Endothelial cell of umbilical vein (primary cell): ENCODE data around the gene SRSF1. TPM values are rescaled to one million over a fixed set of nuclear protein-coding genes. Genes with fewer than 3 reads are reported as not detected.

Experiments
- BruUV-seq: library from RNA; stranded (reverse); fragments of 400-500 nt; replicated peaks from 2 replicates; lab custom pipeline; 2021; lab: Mats Ljungman, UMichigan
- CTCF ChIA-PET: fragments of 300-600, 350-600 bp; sonication (Branson Sonifier 250); formaldehyde crosslinking; loops from one replicate; lab custom pipeline; 2021; ENCODE audit warnings: antibody characterized with exemption, inconsistent platforms; lab: Charles Lee
- POLR2A ChIA-PET: fragments of 300-600, 350-600 bp; sonication (Branson Sonifier 250); formaldehyde crosslinking; loops from one replicate; lab custom pipeline; 2021; ENCODE audit warnings: antibody characterized with exemption, inconsistent platforms; lab: Charles Lee
- DNase-seq: peaks from one replicate; pipeline ENCODE4 v3.0.0-alpha.2; 2011; ENCODE audit warnings: low read depth, low spot score
- FAIRE-seq: peaks from 2 replicates; lab custom pipeline; 2011; peaks lifted over from hg19 to GRCh38; lab: Jason Lieb, UNC
- H2AFZ ChIP-seq: 2 replicates; pipeline ENCODE4 v1.6.0; 2012; ENCODE audit warnings: low read depth, low read length, control low read depth, inconsistent platforms
- H3K27ac ChIP-seq: 2 replicates; pipeline ENCODE4 v1.5.1; 2011; ENCODE audit warnings: low read depth, mild to moderate bottlenecking, control low read depth, low read length, moderate library complexity; ENCODE audit not compliant: insufficient read depth
- H3K27me3 ChIP-seq, 2 experiments: 2 replicates each; pipeline versions ENCODE4 v1.6.0 to v1.6.1; 2011; ENCODE audit warnings: low read length in 2 of 2, mixed read lengths in 1 of 2; ENCODE audit not compliant: control insufficient read depth in 2 of 2, insufficient read depth in 2 of 2
- H3K36me3 ChIP-seq, 2 experiments: 2 replicates in 1 of 2; 3 replicates in 1 of 2; pipeline ENCODE4 v1.5.1; 2011; ENCODE audit warnings: low read length in 2 of 2, mild to moderate bottlenecking in 1 of 2, moderate library complexity in 1 of 2; ENCODE audit not compliant: control insufficient read depth in 2 of 2, insufficient read depth in 2 of 2; ENCODE audit errors: extremely low read depth in 1 of 2
- H3K4me1 ChIP-seq: 3 replicates; pipeline ENCODE4 v1.5.1; 2011; ENCODE audit warnings: mild to moderate bottlenecking, low read length; ENCODE audit not compliant: control insufficient read depth, insufficient read depth; ENCODE audit errors: extremely low read depth
- H3K4me2 ChIP-seq: 2 replicates; pipeline ENCODE4 v1.6.1; 2011; ENCODE audit warnings: low read length, control low read depth, mixed read lengths; ENCODE audit not compliant: insufficient read depth
- H3K4me3 ChIP-seq, 3 experiments: fragments of 200-600 bp in 1 of 3; sonication (generic), shearing (Covaris generic) in 1 of 3; replicated peaks in 1 of 3; 2 replicates each; pipeline ENCODE4 v1.5.1; 2011 to 2016; ENCODE audit warnings: control low read depth in 3 of 3, low read length in 3 of 3, mild to moderate bottlenecking in 2 of 3, inconsistent platforms in 1 of 3, low read depth in 1 of 3, moderate library complexity in 1 of 3; ENCODE audit not compliant: insufficient read depth in 1 of 3
- H3K79me2 ChIP-seq: 2 replicates; pipeline ENCODE4 v1.6.0; 2012; ENCODE audit warnings: low read length, inconsistent platforms; ENCODE audit not compliant: control insufficient read depth, insufficient read depth
- H3K9ac ChIP-seq: replicated peaks from 2 replicates; pipeline ENCODE3; 2011; ENCODE audit warnings: low read length, control low read depth; ENCODE audit not compliant: insufficient read depth; ENCODE audit errors: extremely low read depth
- H3K9me1 ChIP-seq: replicated peaks from 3 replicates; pipeline ENCODE4 v1.6.0; 2011; ENCODE audit warnings: mild to moderate bottlenecking, low read length; ENCODE audit not compliant: control insufficient read depth, insufficient read depth; ENCODE audit errors: extremely low read depth
- H3K9me3 ChIP-seq: replicated peaks from 2 replicates; pipeline ENCODE4 v1.5.1; 2012; ENCODE audit warnings: low read length, inconsistent platforms; ENCODE audit not compliant: control insufficient read depth, insufficient read depth
- H4K20me1 ChIP-seq: replicated peaks from 2 replicates; pipeline ENCODE3; 2011; ENCODE audit warnings: mild to moderate bottlenecking, low read length; ENCODE audit not compliant: control insufficient read depth, insufficient read depth; ENCODE audit errors: extremely low read depth
- EZH2 ChIP-seq: IDR thresholded peaks from 2 replicates; pipeline ENCODE4 v1.6.1; 2012; ENCODE audit warnings: borderline replicate concordance, low read depth, mild to moderate bottlenecking, moderate library complexity, low read length, inconsistent platforms; ENCODE audit not compliant: severe bottlenecking
- FOS ChIP-seq: IDR thresholded peaks from 2 replicates; pipeline ENCODE4 v1.6.1; 2011; ENCODE audit warnings: mild to moderate bottlenecking, low read length, moderate library complexity, borderline replicate concordance; ENCODE audit not compliant: insufficient read depth
- GATA2 ChIP-seq: IDR thresholded peaks from 2 replicates; pipeline ENCODE4 v1.7.0; 2011; ENCODE audit warnings: low read depth, mild to moderate bottlenecking, moderate library complexity, mixed read lengths, low read length; ENCODE audit not compliant: insufficient read length, insufficient read depth
- JUN ChIP-seq: IDR thresholded peaks from 2 replicates; pipeline ENCODE4 v1.6.1; 2011; ENCODE audit warnings: borderline replicate concordance, low read depth; ENCODE audit not compliant: insufficient read length, insufficient read depth
- MYC ChIP-seq: IDR thresholded peaks from one replicate; pipeline ENCODE4 v1.6.1; 2011; ENCODE audit warnings: mild to moderate bottlenecking, low read depth, low read length
- POLR2A ChIP-seq: IDR thresholded peaks from 2 replicates; pipeline ENCODE4 v1.6.1; 2012; ENCODE audit warnings: low read depth, mild to moderate bottlenecking, control low read depth, low read length
- POLR2AphosphoS5 ChIP-seq: IDR thresholded peaks from 2 replicates; pipeline ENCODE4 v1.6.1; 2012; ENCODE audit warnings: low read depth, mild to moderate bottlenecking, control low read depth, low read length, moderate library complexity; ENCODE audit not compliant: insufficient read depth
- dilution Hi-C: fragments of 300-500 bp; cut with MboI; formaldehyde crosslinking; loops from one replicate; pipeline ENCODE4 v1.15.0; 2019; ENCODE audit warnings: low sequenced_read_pairs; ENCODE audit not compliant: extremely low pct_ligation_motif_present
- intact Hi-C: fragments of 100-400 bp; cut with micrococcal nuclease; formaldehyde crosslinking; loops from one replicate; pipeline ENCODE4 v1.10.0; 2022
- polyA plus RNA-seq, 4 experiments: library from polyadenylated mRNA; depleted of rRNA in 3 of 4; stranded (reverse) in 3 of 4; unstranded in 1 of 4; fragments of >200 nt; gene quantifications; 2 replicates each; pipeline versions ENCODE4 v1.2.1 to v1.2.3, GENCODE V29; 2011 to 2012; ENCODE audit warnings: missing spikeins in 1 of 4
- total RNA-seq: library from RNA; stranded (reverse); gene quantifications from 2 replicates; pipeline ENCODE4 v1.2.3, GENCODE V29; 2021
- TF ChIP-seq, protein P1 (sequence below), 2 donors: IDR thresholded peaks; 1 replicate in 1 of 2; 2 replicates in 1 of 2; pipeline ENCODE4 v1.5.1; 2011; ENCODE audit warnings: low read length in 2 of 2, mild to moderate bottlenecking in 2 of 2, moderate library complexity in 2 of 2, control low read depth in 1 of 2, inconsistent platforms in 1 of 2, low read depth in 1 of 2; ENCODE audit not compliant: insufficient read depth in 1 of 2; ENCODE audit errors: extremely low read depth in 1 of 2
- TF ChIP-seq, protein P2 (sequence below): IDR thresholded peaks from 2 replicates; pipeline ENCODE4 v1.6.1; 2011; ENCODE audit not compliant: insufficient read depth, insufficient read length

SRSF1 gene
- total and polyA plus RNA-seq, 2 donors (not counting 3 experiments of a cell fraction or from before 2014, with no cell fraction given): 133 to 316 TPM

DNA sequence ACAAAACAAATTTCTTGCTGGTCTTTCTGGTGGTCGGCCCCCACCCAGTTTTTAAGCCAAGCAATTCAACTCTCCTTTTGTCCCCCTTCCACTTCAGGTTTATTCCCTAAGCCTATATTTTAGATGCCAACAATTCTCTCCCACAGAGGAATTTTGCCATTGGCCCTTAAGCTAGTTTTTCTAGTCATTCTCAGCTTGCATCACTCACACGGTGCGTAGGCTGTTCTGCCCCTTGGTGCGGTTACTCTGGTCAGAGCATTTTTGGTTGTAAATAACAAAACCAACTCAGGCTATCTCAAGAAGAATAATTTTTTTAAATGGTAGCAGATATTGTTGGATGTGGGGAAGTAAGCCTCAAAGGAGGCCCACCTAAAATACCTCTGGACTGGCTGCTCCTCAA lies 42.5 kb upstream of the SRSF1 start:
- no peak for FAIRE-seq
- TF ChIP-seq, protein P1, sequence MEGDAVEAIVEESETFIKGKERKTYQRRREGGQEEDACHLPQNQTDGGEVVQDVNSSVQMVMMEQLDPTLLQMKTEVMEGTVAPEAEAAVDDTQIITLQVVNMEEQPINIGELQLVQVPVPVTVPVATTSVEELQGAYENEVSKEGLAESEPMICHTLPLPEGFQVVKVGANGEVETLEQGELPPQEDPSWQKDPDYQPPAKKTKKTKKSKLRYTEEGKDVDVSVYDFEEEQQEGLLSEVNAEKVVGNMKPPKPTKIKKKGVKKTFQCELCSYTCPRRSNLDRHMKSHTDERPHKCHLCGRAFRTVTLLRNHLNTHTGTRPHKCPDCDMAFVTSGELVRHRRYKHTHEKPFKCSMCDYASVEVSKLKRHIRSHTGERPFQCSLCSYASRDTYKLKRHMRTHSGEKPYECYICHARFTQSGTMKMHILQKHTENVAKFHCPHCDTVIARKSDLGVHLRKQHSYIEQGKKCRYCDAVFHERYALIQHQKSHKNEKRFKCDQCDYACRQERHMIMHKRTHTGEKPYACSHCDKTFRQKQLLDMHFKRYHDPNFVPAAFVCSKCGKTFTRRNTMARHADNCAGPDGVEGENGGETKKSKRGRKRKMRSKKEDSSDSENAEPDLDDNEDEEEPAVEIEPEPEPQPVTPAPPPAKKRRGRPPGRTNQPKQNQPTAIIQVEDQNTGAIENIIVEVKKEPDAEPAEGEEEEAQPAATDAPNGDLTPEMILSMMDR (IDR thresholded peaks at IDR 0.05; ENCODE audit: extremely low read depth in 1 of 2, insufficient read depth in 1 of 2, low read depth in 1 of 2, low read length in 2 of 2): no peak
- TF ChIP-seq MYC (no peak), POLR2AphosphoS5 (no peak), FOS (no peak), POLR2A (no peak), GATA2 (no peak), EZH2 (no peak), JUN (no peak)
- TF ChIP-seq, protein P2, sequence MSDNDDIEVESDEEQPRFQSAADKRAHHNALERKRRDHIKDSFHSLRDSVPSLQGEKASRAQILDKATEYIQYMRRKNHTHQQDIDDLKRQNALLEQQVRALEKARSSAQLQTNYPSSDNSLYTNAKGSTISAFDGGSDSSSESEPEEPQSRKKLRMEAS: no peak
- intact Hi-C loops (no loop called here), dilution Hi-C loops (no loop called here)
- ChIA-PET POLR2A (interaction anchor here (0.5 kb wide), 1 partner anchor 15 kb away, joined by 3 read pairs; no protein-coding TSS in a partner anchor), CTCF (no interaction called here)
- Histone ChIP-seq H3K36me3 (no peaks in the 10 kb centered on the region), H3K79me2 (no peaks in the 10 kb centered on the region), H3K27me3 (peaks cover 0 to 19% of the 10 kb centered on the region in 2 experiments), H3K9ac (no peak overlapping the region), H2AFZ (no peak overlapping the region), H3K9me1 (no peaks in the 10 kb centered on the region), H3K4me1 (no peaks in the 10 kb centered on the region), H3K4me2 (no peak overlapping the region), H3K4me3 (no peak overlapping the region), H3K27ac (no peak overlapping the region), H3K9me3 (no peaks in the 10 kb centered on the region), H4K20me1 (no peaks in the 10 kb centered on the region)
- no peak for DNase-seq
- no TSS peak for BruUV-seq
